ENCODE measurements around the gene FBLN1. TPM values are rescaled to one million over a fixed set of nuclear protein-coding genes. Genes with fewer than 3 reads are reported as not detected.

Gene FBLN1
- total and polyA plus RNA-seq, 2 of the 13 experiments (the other 11 are each of a cell fraction or from before 2014, with no cell fraction given), result 37.3 to 103 TPM

DNA sequence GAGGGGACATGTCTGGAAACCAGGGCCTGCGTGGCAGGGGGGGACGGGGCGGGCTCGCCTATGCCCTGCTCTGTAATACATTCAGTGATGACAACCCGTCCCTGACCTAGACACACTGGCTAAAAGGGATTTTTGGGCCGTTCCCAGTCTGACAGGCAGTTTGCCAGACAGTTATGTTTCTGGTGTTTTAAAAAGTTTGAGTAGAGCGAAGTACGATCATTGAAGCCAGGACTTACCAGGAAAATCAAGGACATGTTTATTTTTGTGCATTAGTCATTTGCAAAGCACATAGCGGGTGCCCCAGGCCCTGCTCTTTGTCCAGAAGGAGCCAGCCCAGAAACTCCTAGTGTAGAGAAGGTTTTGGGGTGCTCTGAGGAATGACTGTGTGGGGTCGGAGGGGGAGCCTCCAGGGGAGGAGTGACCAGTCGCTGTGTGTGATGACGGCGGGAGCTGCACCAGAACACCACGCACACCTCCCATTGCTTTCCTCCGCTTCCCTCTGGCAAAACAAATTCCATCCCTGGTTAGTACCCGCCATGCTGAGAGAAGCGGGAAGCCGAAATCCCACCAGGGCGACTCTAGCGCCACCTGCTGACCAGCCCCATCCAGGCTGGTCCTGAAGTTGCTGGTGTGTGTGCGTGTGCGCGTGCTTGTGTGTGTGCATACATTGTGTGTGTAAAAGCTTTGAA, 50.8 kb downstream of the FBLN1 start (continued):
- TF ChIP-seq NFKB2 (CRISPR knock-in tag; IDR thresholded peaks at IDR 0.05; ENCODE audit: borderline replicate concordance) (no peak; the same call in 1 of the 2 replicates), EHMT2 (IDR thresholded peaks at IDR 0.05; ENCODE audit: borderline replicate concordance, low read depth, low read length) (no peak), SOX6 (IDR thresholded peaks at IDR 0.05) (no peak), SOX6 (CRISPR knock-in tag; IDR thresholded peaks at IDR 0.05) (peak; percentile 75), GATA4 (IDR thresholded peaks at IDR 0.05; ENCODE audit: borderline replicate concordance, low read depth) (no peak), SMARCC2 (IDR thresholded peaks at IDR 0.05) (no peak), PHF8 (CRISPR knock-in tag; IDR thresholded peaks at IDR 0.05) (peak; percentile 36; the same call in 1 of the 2 replicates), GZF1 (CRISPR knock-in tag; IDR thresholded peaks at IDR 0.05) (no peak), MYNN (CRISPR knock-in tag; IDR thresholded peaks at IDR 0.05; ENCODE audit: low read depth) (no peak), MEF2D (CRISPR knock-in tag; IDR thresholded peaks at IDR 0.05) (no peak), ZNF564 (CRISPR knock-in tag; IDR thresholded peaks at IDR 0.05) (0 out of 2 replicates have a peak, but pooled peaks have one; percentile 10), KLF13 (CRISPR knock-in tag; IDR thresholded peaks at IDR 0.05) (no peak), SNAI1 (CRISPR knock-in tag; IDR thresholded peaks at IDR 0.05; ENCODE audit: borderline replicate concordance) (no peak), ZNF792 (CRISPR knock-in tag; IDR thresholded peaks at IDR 0.05) (no peak), ZNF670 (CRISPR knock-in tag; IDR thresholded peaks at IDR 0.05; ENCODE audit: borderline replicate concordance) (no peak), ZNF451 (CRISPR knock-in tag; IDR thresholded peaks at IDR 0.05) (no peak), TFE3 (CRISPR knock-in tag; IDR thresholded peaks at IDR 0.05) (no peak), MEIS1 (CRISPR knock-in tag; IDR thresholded peaks at IDR 0.05; ENCODE audit: borderline replicate concordance) (no peak), ATF7-NPFF (CRISPR knock-in tag; IDR thresholded peaks at IDR 0.05; ENCODE audit: low read depth) (no peak), ZC3H13 (CRISPR knock-in tag; IDR thresholded peaks at IDR 0.05) (no peak), ZNF343 (CRISPR knock-in tag; IDR thresholded peaks at IDR 0.05) (no peak), HMG20A (CRISPR knock-in tag; IDR thresholded peaks at IDR 0.05; ENCODE audit: borderline replicate concordance) (no peak)
- TF ChIP-seq, protein P1, sequence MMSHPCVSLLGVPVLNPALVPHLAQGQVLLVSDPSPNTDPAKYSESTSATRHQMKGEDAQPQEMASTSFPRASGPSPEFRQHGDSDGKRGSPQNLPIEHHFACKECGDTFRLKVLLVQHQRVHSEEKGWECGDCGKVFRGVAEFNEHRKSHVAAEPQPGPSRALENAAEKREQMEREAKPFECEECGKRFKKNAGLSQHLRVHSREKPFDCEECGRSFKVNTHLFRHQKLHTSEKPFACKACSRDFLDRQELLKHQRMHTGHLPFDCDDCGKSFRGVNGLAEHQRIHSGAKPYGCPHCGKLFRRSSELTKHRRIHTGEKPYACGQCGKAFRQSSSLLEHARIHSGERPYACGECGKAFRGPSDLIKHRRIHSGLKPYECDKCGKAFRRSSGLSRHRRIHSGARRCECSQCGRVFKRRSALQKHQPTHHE (CRISPR knock-in tag; IDR thresholded peaks at IDR 0.05; ENCODE audit: borderline replicate concordance), result no peak
- TF ChIP-seq, protein P2, sequence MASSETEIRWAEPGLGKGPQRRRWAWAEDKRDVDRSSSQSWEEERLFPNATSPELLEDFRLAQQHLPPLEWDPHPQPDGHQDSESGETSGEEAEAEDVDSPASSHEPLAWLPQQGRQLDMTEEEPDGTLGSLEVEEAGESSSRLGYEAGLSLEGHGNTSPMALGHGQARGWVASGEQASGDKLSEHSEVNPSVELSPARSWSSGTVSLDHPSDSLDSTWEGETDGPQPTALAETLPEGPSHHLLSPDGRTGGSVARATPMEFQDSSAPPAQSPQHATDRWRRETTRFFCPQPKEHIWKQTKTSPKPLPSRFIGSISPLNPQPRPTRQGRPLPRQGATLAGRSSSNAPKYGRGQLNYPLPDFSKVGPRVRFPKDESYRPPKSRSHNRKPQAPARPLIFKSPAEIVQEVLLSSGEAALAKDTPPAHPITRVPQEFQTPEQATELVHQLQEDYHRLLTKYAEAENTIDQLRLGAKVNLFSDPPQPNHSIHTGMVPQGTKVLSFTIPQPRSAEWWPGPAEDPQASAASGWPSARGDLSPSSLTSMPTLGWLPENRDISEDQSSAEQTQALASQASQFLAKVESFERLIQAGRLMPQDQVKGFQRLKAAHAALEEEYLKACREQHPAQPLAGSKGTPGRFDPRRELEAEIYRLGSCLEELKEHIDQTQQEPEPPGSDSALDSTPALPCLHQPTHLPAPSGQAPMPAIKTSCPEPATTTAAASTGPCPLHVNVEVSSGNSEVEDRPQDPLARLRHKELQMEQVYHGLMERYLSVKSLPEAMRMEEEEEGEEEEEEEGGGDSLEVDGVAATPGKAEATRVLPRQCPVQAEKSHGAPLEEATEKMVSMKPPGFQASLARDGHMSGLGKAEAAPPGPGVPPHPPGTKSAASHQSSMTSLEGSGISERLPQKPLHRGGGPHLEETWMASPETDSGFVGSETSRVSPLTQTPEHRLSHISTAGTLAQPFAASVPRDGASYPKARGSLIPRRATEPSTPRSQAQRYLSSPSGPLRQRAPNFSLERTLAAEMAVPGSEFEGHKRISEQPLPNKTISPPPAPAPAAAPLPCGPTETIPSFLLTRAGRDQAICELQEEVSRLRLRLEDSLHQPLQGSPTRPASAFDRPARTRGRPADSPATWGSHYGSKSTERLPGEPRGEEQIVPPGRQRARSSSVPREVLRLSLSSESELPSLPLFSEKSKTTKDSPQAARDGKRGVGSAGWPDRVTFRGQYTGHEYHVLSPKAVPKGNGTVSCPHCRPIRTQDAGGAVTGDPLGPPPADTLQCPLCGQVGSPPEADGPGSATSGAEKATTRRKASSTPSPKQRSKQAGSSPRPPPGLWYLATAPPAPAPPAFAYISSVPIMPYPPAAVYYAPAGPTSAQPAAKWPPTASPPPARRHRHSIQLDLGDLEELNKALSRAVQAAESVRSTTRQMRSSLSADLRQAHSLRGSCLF (CRISPR knock-in tag; IDR thresholded peaks at IDR 0.05; ENCODE audit: borderline replicate concordance), result no peak

Measured in HepG2 (cell line).